Erythroblast (primary cell): Measurements from ENCODE around the gene PRKG1.
A peak's percentile ranks its signal among the peaks of the same experiment; 100 is the strongest.

Experiments used
- DNase-seq, 2 experiments: peaks; one replicate each; lab custom pipeline; 2025; lab: John Stamatoyannopoulos, UW
- GATA1 ChIP-seq: IDR thresholded peaks from 2 replicates; pipeline ENCODE4 v1.6.1; 2011; ENCODE audit warnings: low read depth, mild to moderate bottlenecking, control low read depth, low read length, moderate library complexity
- POLR2A ChIP-seq: IDR thresholded peaks from 2 replicates; pipeline ENCODE4 v1.6.1; 2011; ENCODE audit warnings: mild to moderate bottlenecking, low read length

PRKG1 gene

DNA sequence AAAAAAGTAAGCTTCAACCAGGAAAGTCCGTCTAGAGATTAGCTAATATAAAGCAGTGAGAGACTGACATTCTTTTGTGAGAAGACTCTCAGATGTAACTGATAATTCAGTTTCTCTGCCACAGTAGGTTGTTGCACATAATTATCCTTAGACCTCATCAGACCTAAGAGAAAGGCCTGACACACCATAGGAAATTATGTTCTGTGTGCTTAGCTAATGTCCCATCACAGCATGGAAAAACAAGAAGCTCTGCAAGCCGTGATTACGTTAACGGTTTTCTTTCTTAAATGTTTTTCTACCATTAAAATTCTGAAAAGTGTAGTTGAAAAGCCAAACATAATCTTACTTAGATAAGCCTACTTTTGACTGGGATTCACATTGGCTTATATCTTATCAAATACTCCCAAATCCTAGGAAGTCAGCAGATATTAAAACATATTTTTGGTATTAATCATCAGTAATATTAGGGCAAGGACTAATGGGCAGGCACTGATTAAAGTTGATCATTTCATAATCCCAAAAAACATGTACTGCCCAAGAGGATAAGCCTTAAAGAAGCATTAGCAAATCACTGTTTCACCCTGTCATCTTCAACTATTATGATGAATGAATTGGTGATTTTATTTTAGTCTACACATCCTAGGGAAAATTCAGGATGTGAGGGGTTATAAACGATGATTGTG, 619.9 kb downstream of the PRKG1 start:
- no peak for DNase-seq
- TF ChIP-seq POLR2A (no peak), GATA1 (no peak)

DNA sequence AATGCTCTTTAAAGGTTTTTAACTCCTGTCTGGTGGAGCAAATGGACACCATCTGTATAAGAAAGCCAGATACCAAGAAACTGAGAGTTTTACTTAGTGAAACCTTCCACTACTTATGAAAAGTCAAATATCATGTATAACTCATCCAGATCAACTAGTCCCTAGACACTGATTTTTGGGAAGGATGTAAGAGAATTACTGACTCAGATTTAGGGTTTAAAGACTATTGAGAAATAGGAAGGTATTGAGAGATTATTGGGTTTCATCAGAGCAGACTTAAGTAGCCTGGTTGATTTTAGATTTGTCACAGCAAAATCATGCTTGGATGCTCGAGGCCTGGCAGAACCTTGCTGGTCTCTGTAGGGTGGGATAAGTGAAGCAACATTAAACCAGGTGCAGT, 622.0 kb downstream of the PRKG1 start:
- no peak for TF ChIP-seq POLR2A
- no peak for TF ChIP-seq GATA1

DNA sequence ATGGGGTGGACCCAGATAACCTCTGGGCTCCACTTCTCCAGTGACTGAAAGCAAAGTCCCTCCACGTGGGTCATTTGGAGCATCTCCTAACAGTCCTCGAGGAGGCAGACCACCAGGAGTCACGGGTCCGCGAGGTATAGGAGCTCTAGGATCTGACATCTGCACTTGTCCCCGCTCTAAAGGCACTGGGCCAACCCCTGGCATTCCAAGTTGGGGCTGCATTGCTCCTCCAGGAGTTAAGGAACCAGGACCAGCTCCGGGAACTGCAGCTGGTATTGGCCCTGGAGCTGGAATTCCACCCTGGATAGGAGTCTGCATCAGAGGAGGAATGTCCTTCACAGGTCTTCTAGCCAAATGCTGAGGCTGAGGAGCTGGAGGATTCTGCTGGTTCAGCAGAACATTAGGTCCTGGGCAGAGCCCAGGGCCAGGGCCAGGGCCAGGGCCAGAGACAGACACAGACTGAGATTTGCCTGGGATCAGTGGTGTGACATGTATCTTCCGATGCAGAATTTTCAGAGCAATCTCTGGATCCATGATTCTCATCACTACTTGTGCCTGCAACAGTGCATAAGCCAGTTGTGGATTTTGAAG, 624.3 kb downstream of the PRKG1 start:
- no peak for DNase-seq
- no peak for TF ChIP-seq POLR2A
- TF ChIP-seq GATA1 = no peak

More for the DNA sequence above, 622.0 kb downstream of the PRKG1 start:
- no peak for DNase-seq

DNA sequence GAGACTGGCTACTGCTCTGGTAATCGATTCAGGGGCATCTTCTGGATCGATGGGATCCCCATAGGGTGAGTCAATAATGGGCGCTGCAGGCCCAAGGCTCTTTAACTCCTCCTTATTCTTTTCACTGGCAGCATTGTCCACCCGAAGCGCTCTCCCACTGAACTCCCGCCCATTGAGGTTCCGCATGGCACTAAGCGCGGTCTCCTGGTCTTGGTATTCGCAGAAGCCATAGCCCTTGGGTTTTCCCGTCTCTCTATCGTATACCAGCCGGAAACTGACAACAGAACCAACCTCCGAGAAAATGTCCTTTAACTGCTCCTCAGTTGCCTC, 624.8 kb downstream of the PRKG1 start:
- TF ChIP-seq GATA1 = no peak
- no peak for TF ChIP-seq POLR2A
- DNase-seq = no peak

DNA sequence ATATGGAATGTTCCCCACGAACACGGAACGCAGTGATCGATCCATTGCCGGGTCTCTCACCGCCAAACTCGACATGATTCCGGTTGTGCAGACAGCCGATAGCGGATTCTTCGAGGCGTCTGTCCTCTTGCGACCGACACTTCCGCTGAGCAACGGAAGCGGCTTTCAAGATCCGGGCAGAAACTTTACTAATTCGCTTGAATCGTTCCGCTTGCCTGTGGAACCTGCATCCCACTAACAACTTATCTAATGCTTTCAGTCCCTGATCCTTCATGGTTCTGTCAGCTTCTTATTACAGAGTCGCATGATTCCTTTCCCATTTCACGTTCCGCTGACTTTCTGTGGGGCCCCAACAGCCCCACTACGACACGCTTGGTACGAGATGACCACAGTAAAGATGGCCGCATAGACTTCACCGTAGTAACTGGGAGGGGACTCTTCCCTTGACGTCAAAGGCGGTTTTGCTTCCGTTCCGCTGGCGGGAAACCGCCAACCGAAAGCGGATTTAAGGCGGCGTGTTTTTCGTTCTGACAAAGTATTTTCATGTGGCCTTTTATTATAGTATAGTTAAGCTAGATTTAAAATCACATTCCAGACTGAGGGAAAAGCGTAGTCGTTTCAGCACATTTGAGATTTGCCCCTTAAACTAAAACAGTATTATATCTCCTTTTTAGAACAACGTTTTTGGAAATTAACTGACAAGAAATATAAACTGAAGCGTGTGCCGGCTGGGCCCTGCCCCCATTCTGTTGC, 625.4 kb downstream of the PRKG1 start, which contains the start of gene CSTF2T:
Gene CSTF2T (minus strand): TSS at position 121 of the 753 bp plus-strand sequence. CDS start 46 bp downstream, at position 75.
- TF ChIP-seq POLR2A = peak; percentile 89
- TF ChIP-seq GATA1 = no peak
- peak; percentile 96 to 97 for DNase-seq

DNA sequence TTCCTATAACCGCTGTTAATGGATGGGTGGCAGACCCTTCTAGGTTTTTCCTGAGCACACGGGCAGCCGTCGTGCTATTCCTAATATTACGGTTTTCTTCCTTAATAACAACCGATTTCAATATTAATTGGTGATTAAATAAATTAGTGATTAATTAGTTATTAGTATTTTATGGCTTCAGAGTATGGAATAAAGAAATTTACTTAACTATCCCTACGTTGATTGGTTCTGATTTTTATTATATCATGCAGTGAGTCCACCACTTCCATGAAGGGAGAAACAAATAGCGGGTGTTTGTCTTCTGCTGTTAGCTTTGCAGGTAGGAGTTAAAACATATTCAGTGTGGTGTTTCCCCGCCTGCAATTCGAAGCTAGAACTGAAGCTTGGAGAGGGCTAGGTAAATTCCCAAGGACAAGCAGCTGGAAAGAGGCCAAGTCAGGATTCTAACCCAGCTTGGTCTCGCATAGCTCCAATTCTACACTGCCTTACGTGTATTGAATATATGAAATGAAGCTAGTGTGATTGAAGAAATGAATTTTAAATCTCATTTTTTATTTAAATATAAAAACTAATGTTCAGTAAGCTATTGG, 626.0 kb downstream of the PRKG1 start:
- TF ChIP-seq GATA1 (no peak), POLR2A (no peak)

DNA sequence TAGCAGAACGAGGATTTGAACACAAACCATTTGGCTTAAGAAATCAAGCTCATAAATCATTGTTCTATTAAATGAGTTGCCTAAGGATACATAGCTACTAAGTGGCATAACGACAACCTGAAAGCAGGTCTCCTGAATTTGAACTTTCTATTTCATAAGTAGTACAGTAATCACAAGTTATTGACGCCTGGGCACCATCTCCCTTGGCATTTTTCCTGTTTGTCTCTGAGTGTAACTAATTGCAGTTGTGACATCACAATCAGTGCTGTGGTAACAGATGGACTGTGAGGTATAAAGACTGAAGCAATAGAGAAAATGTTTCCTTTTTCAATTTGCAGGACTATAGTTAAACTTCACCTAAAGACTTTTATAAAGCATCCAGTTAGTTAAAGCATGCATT, 631.5 kb downstream of the PRKG1 start:
- TF ChIP-seq POLR2A (no peak), GATA1 (no peak)
- no peak for DNase-seq

More for the DNA sequence above, 626.0 kb downstream of the PRKG1 start:
- DNase-seq = peak in 1 of 2 experiments; percentile 28

DNA sequence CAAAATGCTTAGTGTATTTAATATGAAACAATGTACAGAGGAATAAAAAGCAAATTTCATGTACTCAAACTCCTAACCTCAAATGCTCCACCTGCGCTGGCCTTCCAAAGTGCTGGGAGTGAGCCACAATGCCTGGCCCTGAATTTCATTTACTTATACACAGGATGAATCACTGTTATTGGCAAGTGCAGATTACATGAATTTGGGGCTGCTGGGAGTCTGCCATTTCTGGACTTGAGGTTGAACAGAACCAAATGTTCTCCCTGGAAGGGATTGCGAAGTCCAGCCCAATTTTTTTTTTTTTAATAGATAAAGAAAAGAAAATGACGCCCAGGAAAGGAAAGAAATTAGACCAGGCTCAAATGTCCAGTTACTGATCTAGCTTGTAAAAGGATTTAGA, 631.9 kb downstream of the PRKG1 start:
- TF ChIP-seq POLR2A = no peak
- no peak for TF ChIP-seq GATA1
- DNase-seq = no peak

DNA sequence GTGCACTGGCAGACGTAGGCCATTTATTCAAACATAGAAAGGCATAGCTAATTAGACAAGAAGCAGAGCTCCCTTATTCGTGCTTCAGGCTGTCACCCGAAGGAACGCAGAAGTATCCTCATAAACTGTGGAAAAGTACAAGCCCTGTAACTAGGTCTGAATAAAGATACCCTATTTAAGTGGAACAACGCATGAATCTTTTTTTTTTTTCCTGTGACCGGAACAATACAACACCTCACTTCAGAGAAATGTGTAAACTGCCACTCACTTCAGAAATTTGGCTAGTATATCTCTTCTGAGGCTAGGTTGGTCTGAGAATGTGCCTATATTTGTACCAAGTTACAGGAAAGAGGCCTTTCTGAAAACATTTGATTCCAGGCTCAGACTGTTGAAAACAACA, 633.1 kb downstream of the PRKG1 start:
- DNase-seq = no peak
- TF ChIP-seq POLR2A (no peak), GATA1 (no peak)

DNA sequence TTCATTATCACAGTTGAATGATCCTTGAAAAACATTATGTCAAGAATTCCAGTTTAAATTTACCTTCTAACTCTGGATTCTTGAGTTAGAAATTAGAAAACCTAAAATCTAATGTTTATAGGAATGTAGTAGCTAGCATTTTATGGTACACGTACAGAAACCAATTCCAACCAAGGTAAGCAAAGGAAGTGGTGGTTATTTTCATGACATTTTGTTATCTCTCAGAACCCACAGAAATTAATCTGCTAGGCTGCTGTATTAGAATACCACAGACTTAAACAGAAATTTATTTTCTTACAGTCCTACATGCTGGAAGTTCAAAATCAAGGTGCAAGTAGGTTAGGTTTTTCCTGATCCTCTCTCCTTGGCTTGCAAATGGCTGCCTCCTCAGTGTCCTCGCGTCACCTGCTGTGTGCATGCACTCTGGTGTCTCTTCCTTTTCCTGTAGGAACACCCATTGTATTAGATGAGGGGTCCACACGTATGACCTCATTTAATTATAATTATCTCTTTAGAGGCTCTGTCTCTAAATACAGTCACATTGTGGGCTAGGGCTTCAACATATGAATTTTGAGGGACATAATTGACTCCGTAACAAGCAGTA, 633.6 kb downstream of the PRKG1 start:
- no peak for DNase-seq
- no peak for TF ChIP-seq GATA1
- no peak for TF ChIP-seq POLR2A

DNA sequence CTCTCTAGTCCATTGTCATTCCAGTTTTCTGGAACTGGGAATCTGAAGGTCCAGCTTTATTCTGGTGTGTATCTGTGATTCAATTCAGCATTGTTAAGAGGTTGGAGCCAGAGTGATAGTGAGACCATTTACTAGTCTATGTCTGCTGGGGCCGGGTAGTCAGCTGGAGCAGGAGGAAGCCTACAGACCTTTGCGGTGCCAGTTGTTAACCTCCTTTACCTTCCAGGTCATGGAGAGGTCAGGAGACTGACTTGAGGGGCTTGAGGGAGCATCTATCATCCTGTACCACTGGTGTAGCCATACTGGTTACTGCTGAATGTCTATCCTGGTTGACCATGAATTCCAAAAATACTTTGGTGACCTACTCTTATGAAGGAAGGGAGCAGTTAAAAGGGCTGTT, 634.3 kb downstream of the PRKG1 start:
- TF ChIP-seq GATA1 (no peak), POLR2A (no peak)
- DNase-seq = no peak

DNA sequence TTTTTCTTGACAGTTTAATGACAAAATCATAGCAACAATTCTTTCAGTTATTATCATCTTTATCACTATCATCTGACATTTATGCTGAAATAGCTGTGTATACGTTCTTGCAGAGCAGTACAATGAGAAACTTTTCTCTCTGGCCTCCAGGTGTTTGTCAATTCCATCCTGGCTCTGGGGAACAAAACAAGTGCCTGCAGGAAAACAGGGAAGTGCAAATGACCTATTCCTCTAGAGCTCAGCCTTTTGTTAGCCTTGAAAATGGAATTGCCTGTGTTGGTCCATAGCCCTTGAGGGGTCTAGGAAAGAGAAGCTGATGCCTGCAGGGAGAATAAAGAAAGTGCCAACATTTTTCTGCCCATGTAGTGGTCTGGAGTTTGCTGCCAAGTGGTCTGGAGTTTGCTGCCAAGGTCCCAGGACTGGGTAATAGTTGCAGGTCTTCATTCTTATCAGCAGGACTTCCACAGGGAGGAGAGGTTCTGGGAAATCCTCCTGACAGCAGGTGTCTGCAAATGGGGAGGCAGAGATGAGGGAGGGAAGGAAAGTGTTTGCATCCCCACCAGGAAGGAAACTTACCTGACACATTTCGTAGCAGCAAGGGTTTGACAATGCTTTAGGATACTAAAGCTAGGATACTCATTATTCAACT, 635.2 kb downstream of the PRKG1 start:
- TF ChIP-seq POLR2A (no peak), GATA1 (no peak)
- no peak for DNase-seq

DNA sequence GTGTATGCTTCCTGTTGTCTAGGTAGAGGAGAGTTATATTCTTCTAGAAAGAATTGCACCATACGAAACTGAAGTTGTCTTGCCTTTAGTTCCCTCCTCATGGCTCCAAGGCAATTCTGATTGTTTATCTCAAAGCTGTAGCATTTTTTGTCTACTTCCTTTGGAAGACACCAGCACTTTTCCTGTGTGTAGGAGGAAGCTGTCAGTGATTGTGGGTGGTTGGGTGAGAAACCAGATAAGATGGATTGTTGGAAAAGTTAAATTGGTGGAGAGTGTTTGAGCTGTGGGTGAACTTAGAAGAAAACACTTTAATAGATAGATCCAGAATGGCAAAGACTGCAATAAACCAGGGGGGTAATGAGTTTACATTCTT, 637.2 kb downstream of the PRKG1 start:
- no peak for DNase-seq

DNA sequence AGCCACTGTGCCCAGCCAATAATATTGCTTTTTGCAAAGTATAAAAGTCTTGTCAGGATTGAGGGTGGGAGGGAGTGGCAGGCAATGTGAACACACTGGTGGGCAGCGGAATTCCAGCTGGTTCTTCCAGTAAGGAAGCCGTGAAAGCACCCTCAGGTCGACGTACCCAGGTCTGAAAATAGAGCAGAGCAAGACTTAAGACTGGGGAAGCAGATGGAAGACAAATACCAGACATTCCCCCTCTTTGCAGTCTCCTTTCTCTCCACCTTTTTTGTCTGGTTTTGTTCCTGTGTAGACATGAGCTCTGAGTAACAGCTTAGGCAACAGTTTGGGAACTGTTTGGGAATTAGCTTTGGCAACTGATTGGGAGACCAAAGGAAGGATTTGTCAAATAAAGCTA, 642.7 kb downstream of the PRKG1 start:
- DNase-seq = no peak
- TF ChIP-seq POLR2A = no peak
- no peak for TF ChIP-seq GATA1

More for the DNA sequence above, 637.2 kb downstream of the PRKG1 start:
- TF ChIP-seq POLR2A (no peak), GATA1 (no peak)
